Sigmoid colon (tissue), 7 donors: ENCODE measurements around the gene G6PC1. TPM values are rescaled to one million over a fixed set of nuclear protein-coding genes. Genes with fewer than 3 reads are reported as not detected.
"Not testable (repeated sequence)": the region's sequence is repeated elsewhere in the genome, so short reads cannot be mapped to it uniquely, and the experiment has no call there.

Source experiments
- DNase-seq: peaks from one replicate; pipeline ENCODE4 v3.0.0-alpha.2; 2019
- H3K27ac ChIP-seq, 4 donors: fragments of 200-600 bp; sonication (generic); one replicate each; pipeline ENCODE4 v1.5.1; 2016 to 2019; ENCODE audit warnings: mild to moderate bottlenecking in 1 of 4
- H3K27me3 ChIP-seq, 3 donors: fragments of 200-600 bp; sonication (generic); one replicate each; pipeline ENCODE4 v1.5.1; 2019; ENCODE audit warnings: mild to moderate bottlenecking in 1 of 3
- H3K36me3 ChIP-seq, 4 donors: fragments of 200-600 bp; sonication (generic); one replicate each; pipeline ENCODE4 v1.5.1; 2016 to 2019
- H3K4me1 ChIP-seq, 4 donors: fragments of 200-600 bp; sonication (generic); one replicate each; pipeline ENCODE4 v1.5.1; 2017 to 2019
- H3K4me3 ChIP-seq, 4 donors: fragments of 200-600 bp; sonication (generic); one replicate each; pipeline ENCODE4 v1.5.1; 2017 to 2019; ENCODE audit warnings: mild to moderate bottlenecking in 2 of 4, moderate library complexity in 1 of 4
- H3K9me3 ChIP-seq, 4 donors: fragments of 200-600 bp in 3 of 4; sonication (generic) in 3 of 4; one replicate each; pipeline versions ENCODE4 v1.5.1 to v1.6.1; 2013 to 2019
- EP300 ChIP-seq, 4 donors: sonication (generic); formaldehyde crosslinking; IDR thresholded peaks; one replicate each; pipeline ENCODE4 v1.6.1; 2017; ENCODE audit warnings: antibody characterized with exemption in 4 of 4
- POLR2A ChIP-seq, 2 donors: fragments of 450-650 bp; IDR thresholded peaks; one replicate each; pipeline ENCODE4 v1.6.1; 2016; ENCODE audit warnings: antibody characterized with exemption in 2 of 2, mild to moderate bottlenecking in 2 of 2, moderate library complexity in 2 of 2
- POLR2AphosphoS5 ChIP-seq, 4 donors: sonication (generic); formaldehyde crosslinking; IDR thresholded peaks; one replicate each; pipeline ENCODE4 v1.6.1; 2017; ENCODE audit warnings: antibody characterized with exemption in 4 of 4
- WGBS, 2 donors: extraction: QIAGEN DNeasy Blood & Tissue Kit; methylation state at CpG; one replicate each; pipeline ENCODE4 v1.1.7; 2013; 5-methylcytosine and 5-hydroxymethylcytosine counted together
- intact Hi-C: fragments of 100-400 bp; cut with DNase I; formaldehyde crosslinking; loops from one replicate; pipeline ENCODE4 v1.15.1; 2023
- polyA plus RNA-seq, 3 donors: library from polyadenylated mRNA; stranded (reverse); fragments of 200-250 nt; gene quantifications; one replicate each; pipeline ENCODE4 v1.2.3, GENCODE V29; 2013
- total RNA-seq, 4 donors: library from RNA; depleted of rRNA; stranded (reverse); fragments of >200 nt; gene quantifications; one replicate each; pipeline ENCODE4 v1.1.0, GENCODE V29; 2016
- TF ChIP-seq, protein P1 (sequence below), 4 experiments: fragments of 450-650 bp in 3 of 4; fragments of 200-600 bp in 1 of 4; IDR thresholded peaks; one replicate each; pipeline ENCODE4 v1.5.1; 2016 to 2019; ENCODE audit warnings: antibody characterized with exemption in 4 of 4, mild to moderate bottlenecking in 3 of 4, moderate library complexity in 2 of 4
- donor health status: healthy with polysubstance abuse.
- donor health status: Bipolar disorder and iron deficiency.
- donor health status: healthy.

Gene G6PC1
- total and polyA plus RNA-seq, 7 donors: 0.23 TPM; not detected in 6

DNA sequence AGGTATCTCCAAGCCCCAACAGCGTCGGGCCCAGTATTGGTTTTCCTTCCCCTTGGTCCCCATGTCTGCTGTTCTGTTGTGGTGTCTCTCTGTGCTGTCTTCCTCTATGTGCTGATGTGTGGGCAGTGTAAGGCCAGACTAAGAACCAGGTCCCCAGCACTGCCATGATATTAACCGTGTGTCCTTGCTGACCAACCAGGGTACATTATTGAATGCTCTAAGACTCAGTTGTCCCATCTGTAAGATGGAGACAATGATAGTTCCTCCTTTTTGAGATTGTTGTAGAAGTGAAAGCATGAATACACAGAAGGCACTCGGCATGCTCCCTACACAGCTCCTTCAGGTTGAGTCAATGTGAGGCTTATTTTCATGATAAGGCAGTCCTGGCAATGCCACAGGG is 29.0 kb upstream of the G6PC1 start:
- Histone ChIP-seq H3K9me3 (no peaks in the 10 kb centered on the region), H3K27me3 (no peaks in the 10 kb centered on the region), H3K4me1 (no peaks in the 10 kb centered on the region), H3K4me3 (no peak overlapping the region), H3K36me3 (peaks cover 0 to 44% (median 4%) of the 10 kb centered on the region in 4 donors), H3K27ac (no peak overlapping the region)
- WGBS, 2 donors: 93 to 97% methylated on average over 4 of the region's 4 CpGs
- no peak for DNase-seq
- intact Hi-C loops: no loop called here
- TF ChIP-seq POLR2AphosphoS5 (IDR thresholded peaks at IDR 0.05): no peak
- no peak for TF ChIP-seq POLR2A (IDR thresholded peaks at IDR 0.05)
- TF ChIP-seq, protein P1, sequence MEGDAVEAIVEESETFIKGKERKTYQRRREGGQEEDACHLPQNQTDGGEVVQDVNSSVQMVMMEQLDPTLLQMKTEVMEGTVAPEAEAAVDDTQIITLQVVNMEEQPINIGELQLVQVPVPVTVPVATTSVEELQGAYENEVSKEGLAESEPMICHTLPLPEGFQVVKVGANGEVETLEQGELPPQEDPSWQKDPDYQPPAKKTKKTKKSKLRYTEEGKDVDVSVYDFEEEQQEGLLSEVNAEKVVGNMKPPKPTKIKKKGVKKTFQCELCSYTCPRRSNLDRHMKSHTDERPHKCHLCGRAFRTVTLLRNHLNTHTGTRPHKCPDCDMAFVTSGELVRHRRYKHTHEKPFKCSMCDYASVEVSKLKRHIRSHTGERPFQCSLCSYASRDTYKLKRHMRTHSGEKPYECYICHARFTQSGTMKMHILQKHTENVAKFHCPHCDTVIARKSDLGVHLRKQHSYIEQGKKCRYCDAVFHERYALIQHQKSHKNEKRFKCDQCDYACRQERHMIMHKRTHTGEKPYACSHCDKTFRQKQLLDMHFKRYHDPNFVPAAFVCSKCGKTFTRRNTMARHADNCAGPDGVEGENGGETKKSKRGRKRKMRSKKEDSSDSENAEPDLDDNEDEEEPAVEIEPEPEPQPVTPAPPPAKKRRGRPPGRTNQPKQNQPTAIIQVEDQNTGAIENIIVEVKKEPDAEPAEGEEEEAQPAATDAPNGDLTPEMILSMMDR (IDR thresholded peaks at IDR 0.05): no peak
- no peak for TF ChIP-seq EP300 (IDR thresholded peaks at IDR 0.05)

DNA sequence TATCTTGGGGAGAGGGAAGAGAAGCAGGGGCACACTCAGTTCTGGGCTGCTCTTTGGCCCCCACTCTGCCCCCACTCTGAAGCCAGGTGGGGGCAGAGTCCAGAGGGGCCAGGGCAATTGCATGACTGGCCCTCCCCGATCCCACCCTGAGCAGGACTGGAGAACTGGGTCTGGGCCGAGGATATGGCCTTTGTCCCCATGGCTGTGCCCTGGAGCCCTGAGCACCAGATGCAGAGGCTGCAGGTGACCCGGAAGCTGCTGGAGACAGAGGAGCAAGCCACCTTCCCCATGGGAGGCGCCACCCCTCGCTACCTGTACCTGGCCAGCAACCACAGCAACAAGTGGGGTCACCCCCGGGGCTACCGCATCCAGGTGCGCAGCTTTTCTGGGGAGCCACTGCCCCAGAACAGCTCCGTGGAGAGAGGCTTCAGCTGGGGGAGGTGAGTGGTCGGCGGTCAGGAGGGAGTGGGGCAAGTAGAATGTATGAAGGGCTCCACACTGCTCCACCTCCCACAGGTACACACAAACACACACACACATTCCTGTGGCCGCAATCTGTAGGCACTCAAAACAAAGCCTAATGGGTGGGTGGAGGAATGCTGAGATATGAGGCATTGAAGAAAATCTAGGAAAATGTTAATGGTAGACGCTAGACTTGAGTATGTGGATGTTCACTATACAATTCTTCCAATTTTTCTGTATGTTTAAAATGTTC is 28.2 kb upstream of the G6PC1 start:
- Histone ChIP-seq H3K27me3 (no peaks in the 10 kb centered on the region), H3K4me1 (no peaks in the 10 kb centered on the region), H3K27ac (no peak overlapping the region), H3K36me3 (peaks cover 0 to 41% (median 6%) of the 10 kb centered on the region in 4 donors), H3K4me3 (no peak overlapping the region), H3K9me3 (no peaks in the 10 kb centered on the region)
- DNase-seq: no peak
- 91 to 95% methylated on average over 13 of the region's 13 CpGs for WGBS, 2 donors
- intact Hi-C loops: no loop called here
- TF ChIP-seq POLR2A (IDR thresholded peaks at IDR 0.05) (no peak), POLR2AphosphoS5 (IDR thresholded peaks at IDR 0.05) (no peak), EP300 (IDR thresholded peaks at IDR 0.05) (no peak)
- TF ChIP-seq, protein P1 (IDR thresholded peaks at IDR 0.05): no peak

DNA sequence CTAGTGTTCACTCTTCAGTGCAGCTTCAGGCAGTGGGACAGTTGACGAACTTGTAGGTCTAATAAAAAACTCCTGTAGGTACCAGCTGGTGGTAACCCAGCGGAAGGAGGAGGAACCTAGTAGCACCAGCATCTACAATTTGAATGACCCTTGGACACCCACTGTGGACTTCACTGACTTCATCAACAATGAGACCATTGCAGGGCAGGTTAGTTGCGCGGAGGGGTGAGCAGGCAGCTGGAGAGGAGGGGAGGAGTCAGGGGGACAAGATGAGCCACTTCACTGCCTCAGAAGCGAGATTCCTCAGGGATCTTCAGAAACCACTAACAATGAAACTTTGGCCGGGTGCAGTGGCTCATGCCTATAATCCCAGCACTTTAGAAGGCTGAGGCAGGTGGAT is 27.3 kb upstream of the G6PC1 start:
- no peaks in the 10 kb centered on the region for H3K9me3 ChIP-seq
- WGBS, 2 donors: 78 to 90% methylated on average over 6 of the region's 6 CpGs
- H3K27me3 ChIP-seq: no peaks in the 10 kb centered on the region
- H3K27ac ChIP-seq: no peak overlapping the region
- DNase-seq: no peak
- TF ChIP-seq POLR2AphosphoS5 (IDR thresholded peaks at IDR 0.05): no peak
- TF ChIP-seq POLR2A (IDR thresholded peaks at IDR 0.05): no peak
- no peak for TF ChIP-seq EP300 (IDR thresholded peaks at IDR 0.05)
- TF ChIP-seq, protein P1 (IDR thresholded peaks at IDR 0.05): no peak
- intact Hi-C loops: no loop called here
- peaks cover 0 to 41% (median 8%) of the 10 kb centered on the region in 4 donors for H3K36me3 ChIP-seq
- no peaks in the 10 kb centered on the region for H3K4me1 ChIP-seq
- no peak overlapping the region for H3K4me3 ChIP-seq

DNA sequence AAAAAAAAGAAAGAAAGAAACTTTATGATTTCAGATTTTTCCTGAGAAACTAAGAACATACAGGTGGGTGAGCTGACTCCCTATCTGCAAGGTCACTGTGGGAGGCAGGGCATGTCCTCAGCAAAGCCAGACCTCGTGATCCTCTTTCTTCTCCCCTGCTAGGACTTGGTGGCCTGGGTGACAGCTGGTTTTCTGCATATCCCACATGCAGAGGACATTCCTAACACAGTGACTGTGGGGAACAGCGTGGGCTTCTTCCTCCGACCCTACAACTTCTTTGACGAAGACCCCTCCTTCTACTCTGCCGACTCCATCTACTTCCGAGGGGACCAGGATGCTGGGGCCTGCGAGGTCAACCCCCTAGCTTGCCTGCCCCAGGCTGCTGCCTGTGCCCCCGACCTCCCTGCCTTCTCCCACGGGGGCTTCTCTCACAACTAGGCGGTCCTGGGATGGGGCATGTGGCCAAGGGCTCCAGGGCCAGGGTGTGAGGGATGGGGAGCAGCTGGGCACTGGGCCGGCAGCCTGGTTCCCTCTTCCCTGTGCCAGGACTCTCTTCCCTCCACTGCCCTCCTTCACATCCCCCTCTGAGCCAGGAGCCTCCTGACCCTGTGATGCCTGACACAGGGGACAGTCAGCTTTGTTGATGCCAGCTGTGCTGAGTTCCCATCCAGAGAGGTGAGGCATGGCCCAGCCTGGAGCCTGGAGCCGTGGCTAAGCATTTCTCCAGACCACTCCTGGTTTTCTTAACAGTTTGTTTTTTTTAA is 26.5 kb upstream of the G6PC1 start:
- peaks cover 0 to 35% (median 8%) of the 10 kb centered on the region in 4 donors for H3K36me3 ChIP-seq
- H3K27me3 ChIP-seq, H3K4me3 ChIP-seq, H3K4me1 ChIP-seq, H3K27ac ChIP-seq, intact Hi-C loops, H3K9me3 ChIP-seq, DNase-seq: not testable (repeated sequence)
- WGBS, 2 donors: 69 to 83% methylated on average over 9 of the region's 12 CpGs

DNA sequence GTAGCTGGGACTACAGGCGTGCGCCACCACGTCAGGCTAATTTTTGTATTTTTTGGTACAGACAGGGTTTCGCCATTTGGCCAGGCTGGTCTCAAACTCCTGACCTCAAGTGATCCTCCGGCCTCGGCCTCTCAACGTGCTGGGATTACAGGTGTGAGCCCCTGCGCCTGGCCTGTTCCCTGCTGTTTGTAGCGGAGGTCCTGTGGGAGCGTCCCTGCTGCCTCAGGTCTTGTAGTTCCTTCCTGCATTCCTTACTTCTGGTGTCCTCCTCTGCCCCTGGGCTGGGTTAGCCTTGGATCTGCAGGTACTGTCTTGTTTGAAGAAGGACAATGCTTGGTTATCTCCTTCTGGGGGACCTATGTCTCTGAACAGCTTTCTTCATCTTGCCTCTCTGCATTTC is 23.6 kb upstream of the G6PC1 start:
- no peak for TF ChIP-seq EP300 (IDR thresholded peaks at IDR 0.05)
- no peak for TF ChIP-seq POLR2A (IDR thresholded peaks at IDR 0.05)
- TF ChIP-seq POLR2AphosphoS5 (IDR thresholded peaks at IDR 0.05): no peak
- TF ChIP-seq, protein P1 (IDR thresholded peaks at IDR 0.05): no peak
- intact Hi-C loops: no loop called here
- DNase-seq: no peak
- Histone ChIP-seq H3K4me3 (no peak overlapping the region), H3K4me1 (no peaks in the 10 kb centered on the region), H3K27me3 (no peaks in the 10 kb centered on the region), H3K9me3 (no peaks in the 10 kb centered on the region), H3K27ac (no peak overlapping the region), H3K36me3 (peaks cover 0 to 15% (median 7%) of the 10 kb centered on the region in 4 donors)
- 90 to 93% methylated on average over 10 of the region's 10 CpGs for WGBS, 2 donors
